ENCODE data around the gene FKBP15. TPM values are rescaled to one million over a fixed set of nuclear protein-coding genes. Genes with fewer than 3 reads are reported as not detected.
"Not testable (repeated sequence)": the region's sequence is repeated elsewhere in the genome, so short reads cannot be mapped to it uniquely, and the experiment has no call there.

FKBP15 gene
- total RNA-seq, 1 experiment from 2014 or later: 23.5 TPM

- intact Hi-C loops (cut with micrococcal nuclease; ENCODE audit: unreplicated experiment): no loop called here
- ChIA-PET POLR2A (ENCODE audit: low non-redundant PET) (no interaction called here), CTCF (no interaction called here)
- no peaks in the 10 kb centered on the region for H3K9me3 ChIP-seq (ENCODE audit: low read depth, low read length, poor library complexity, severe bottlenecking)
- H3K36me3 ChIP-seq (ENCODE audit: insufficient read depth, low read length, poor library complexity, severe bottlenecking): no peaks in the 10 kb centered on the region
- DNase-seq (ENCODE audit: low spot score): no peak
- peaks cover 23% of the 10 kb centered on the region for H3K27me3 ChIP-seq (replicated peaks; ENCODE audit: insufficient read depth, low read depth, low read length, poor library complexity)
- BruUV-seq (replicated peaks): no TSS peak
- peaks cover 4% of the 10 kb centered on the region for H3K4me1 ChIP-seq (ENCODE audit: insufficient read depth, low read length, poor library complexity, severe bottlenecking)
- TF ChIP-seq CTCF (conservative IDR thresholded peaks at IDR 0.05; ENCODE audit: low read depth, low read length) (no peak), EZH2 (IDR thresholded peaks at IDR 0.05; ENCODE audit: borderline replicate concordance, low read depth, low read length, poor library complexity, severe bottlenecking) (no peak)
- H3K4me3 ChIP-seq (ENCODE audit: low read depth, low read length, poor library complexity, severe bottlenecking): no peak overlapping the region
- no peak overlapping the region for H3K27ac ChIP-seq (ENCODE audit: low read depth, low read length, poor library complexity, severe bottlenecking)
Measured at GRCh38 chr9:113148781-113149510, 72.1 kb downstream of the FKBP15 start.

- no peak overlapping the region for H3K27ac ChIP-seq (ENCODE audit: low read depth, low read length, poor library complexity, severe bottlenecking)
- TF ChIP-seq EZH2 (IDR thresholded peaks at IDR 0.05; ENCODE audit: borderline replicate concordance, low read depth, low read length, poor library complexity, severe bottlenecking) (no peak), CTCF (conservative IDR thresholded peaks at IDR 0.05; ENCODE audit: low read depth, low read length) (no peak)
- ChIA-PET POLR2A (ENCODE audit: low non-redundant PET) (no interaction called here), CTCF (no interaction called here)
- H3K9me3 ChIP-seq (ENCODE audit: low read depth, low read length, poor library complexity, severe bottlenecking): no peaks in the 10 kb centered on the region
- intact Hi-C loops (cut with micrococcal nuclease; ENCODE audit: unreplicated experiment): no loop called here
- no peak for DNase-seq (ENCODE audit: low spot score)
- H3K36me3 ChIP-seq (ENCODE audit: insufficient read depth, low read length, poor library complexity, severe bottlenecking): no peaks in the 10 kb centered on the region
- no TSS peak for BruUV-seq (replicated peaks)
- H3K4me1 ChIP-seq (ENCODE audit: insufficient read depth, low read length, poor library complexity, severe bottlenecking): peaks cover 4% of the 10 kb centered on the region
- peaks cover 28% of the 10 kb centered on the region for H3K27me3 ChIP-seq (replicated peaks; ENCODE audit: insufficient read depth, low read depth, low read length, poor library complexity)
- no peak overlapping the region for H3K4me3 ChIP-seq (ENCODE audit: low read depth, low read length, poor library complexity, severe bottlenecking)
Measured at GRCh38 chr9:113148372-113148705, 72.7 kb downstream of the FKBP15 start.

GRCh38 chr9:113143432-113144227, 77.4 kb downstream of the FKBP15 start:
- H3K36me3 ChIP-seq (ENCODE audit: insufficient read depth, low read length, poor library complexity, severe bottlenecking): no peaks in the 10 kb centered on the region
- no peak for TF ChIP-seq CTCF (conservative IDR thresholded peaks at IDR 0.05; ENCODE audit: low read depth, low read length)
- TF ChIP-seq EZH2 (IDR thresholded peaks at IDR 0.05; ENCODE audit: borderline replicate concordance, low read depth, low read length, poor library complexity, severe bottlenecking): no peak
- H3K27ac ChIP-seq (ENCODE audit: low read depth, low read length, poor library complexity, severe bottlenecking): no peak overlapping the region
- no TSS peak for BruUV-seq (replicated peaks)
- POLR2A ChIA-PET (ENCODE audit: low non-redundant PET): no interaction called here
- no peaks in the 10 kb centered on the region for H3K4me1 ChIP-seq (ENCODE audit: insufficient read depth, low read length, poor library complexity, severe bottlenecking)
- CTCF ChIA-PET: no interaction called here
- DNase-seq (ENCODE audit: low spot score): no peak
- H3K4me3 ChIP-seq (ENCODE audit: low read depth, low read length, poor library complexity, severe bottlenecking): no peak overlapping the region
- intact Hi-C loops (cut with micrococcal nuclease; ENCODE audit: unreplicated experiment): no loop called here
- peaks cover 28% of the 10 kb centered on the region for H3K27me3 ChIP-seq (replicated peaks; ENCODE audit: insufficient read depth, low read depth, low read length, poor library complexity)
- H3K9me3 ChIP-seq (ENCODE audit: low read depth, low read length, poor library complexity, severe bottlenecking): no peaks in the 10 kb centered on the region

GRCh38 chr9:113140896-113141295, 80.2 kb downstream of the FKBP15 start:
- CTCF ChIA-PET; H3K27ac ChIP-seq (ENCODE audit: low read depth, low read length, poor library complexity, severe bottlenecking); DNase-seq (ENCODE audit: low spot score); H3K4me1 ChIP-seq (ENCODE audit: insufficient read depth, low read length, poor library complexity, severe bottlenecking); intact Hi-C loops (cut with micrococcal nuclease; ENCODE audit: unreplicated experiment); POLR2A ChIA-PET (ENCODE audit: low non-redundant PET); H3K36me3 ChIP-seq (ENCODE audit: insufficient read depth, low read length, poor library complexity, severe bottlenecking); H3K4me3 ChIP-seq (ENCODE audit: low read depth, low read length, poor library complexity, severe bottlenecking); H3K9me3 ChIP-seq (ENCODE audit: low read depth, low read length, poor library complexity, severe bottlenecking); BruUV-seq (replicated peaks): not testable (repeated sequence)
- H3K27me3 ChIP-seq (replicated peaks; ENCODE audit: insufficient read depth, low read depth, low read length, poor library complexity): peaks cover 21% of the 10 kb centered on the region

Measured in A673 (cell line).